HG02840 (cell line): Measurements from ENCODE around the gene AMER3.

Experiments used
- ATAC-seq: cut with Tn5 transposase; IDR thresholded peaks from one replicate; pipeline ENCODE4 v1.9.1; 2021; ENCODE audit warnings: mild to moderate bottlenecking, moderate library complexity, moderate number of reproducible peaks; ENCODE audit not compliant: unreplicated experiment, low FRiP score

The AMER3 gene

GRCh38 chr2:130754811-130755210 is 529 bp upstream of the AMER3 start:
- ATAC-seq = no peak

GRCh38 chr2:130756053-130756873 is 923 bp downstream of the AMER3 start:
- ATAC-seq = no peak

GRCh38 chr2:130756874-130757668 is 1.7 kb downstream of the AMER3 start:
- ATAC-seq = no peak

GRCh38 chr2:130759906-130760753 is 4.8 kb downstream of the AMER3 start:
- ATAC-seq = no peak

GRCh38 chr2:130760754-130761751 is 5.7 kb downstream of the AMER3 start:
- ATAC-seq = no peak

- ATAC-seq = no peak
Observed at GRCh38 chr2:130762031-130762909, 6.9 kb downstream of the AMER3 start.

- no peak for ATAC-seq
Observed at GRCh38 chr2:130762910-130763385, 7.6 kb downstream of the AMER3 start.

GRCh38 chr2:130763405-130763804 is 8.1 kb downstream of the AMER3 start:
- ATAC-seq = no peak

- ATAC-seq = no peak
Observed at GRCh38 chr2:130764035-130764820, 8.9 kb downstream of the AMER3 start.

GRCh38 chr2:130764821-130765115 is 9.4 kb downstream of the AMER3 start:
- ATAC-seq = no peak

GRCh38 chr2:130765464-130765863 is 10.1 kb downstream of the AMER3 start:
- ATAC-seq = no peak

GRCh38 chr2:130766037-130766436 is 10.7 kb downstream of the AMER3 start:
- no peak for ATAC-seq

- ATAC-seq = no peak
Observed at GRCh38 chr2:130766711-130767407, 11.5 kb downstream of the AMER3 start.

- no peak for ATAC-seq
Observed at GRCh38 chr2:130767408-130767775, 12.1 kb downstream of the AMER3 start.

- no peak for ATAC-seq
Observed at GRCh38 chr2:130768191-130768855, 13.0 kb downstream of the AMER3 start.

GRCh38 chr2:130769343-130769907 is 14.1 kb downstream of the AMER3 start:
- no peak for ATAC-seq

- no peak for ATAC-seq
Observed at GRCh38 chr2:130776550-130776949, 21.2 kb downstream of the AMER3 start.
